Neural progenitor cell (in vitro differentiated cells): ENCODE results near the gene SCN2B. TPM values are rescaled to one million over a fixed set of nuclear protein-coding genes. Genes with fewer than 3 reads are reported as not detected.
A peak's percentile ranks its signal among the peaks of the same experiment; 100 is the strongest.

Experiments used
- DNase-seq: peaks from one replicate; pipeline ENCODE4 v3.0.0-alpha.2; 2016; ENCODE audit warnings: low spot score
- H2AFZ ChIP-seq: fragments of 200-600 bp; sonication (generic); replicated peaks from 2 replicates; pipeline ENCODE4 v1.6.1; 2016; ENCODE audit warnings: antibody characterized with exemption
- H3F3A ChIP-seq: fragments of 200-600 bp; sonication (generic); 2 replicates; pipeline ENCODE4 v1.6.1; 2016; ENCODE audit warnings: antibody characterized with exemption, low read depth
- H3K27ac ChIP-seq: fragments of 200-600 bp; sonication (generic); 2 replicates; pipeline ENCODE4 v1.5.1; 2016; ENCODE audit warnings: mild to moderate bottlenecking
- H3K27me3 ChIP-seq: fragments of 200-600 bp; sonication (generic); 2 replicates; pipeline ENCODE4 v1.6.1; 2016; ENCODE audit warnings: mild to moderate bottlenecking, moderate library complexity
- H3K36me3 ChIP-seq: fragments of 200-600 bp; sonication (generic); 2 replicates; pipeline ENCODE4 v1.5.1; 2016
- H3K4me1 ChIP-seq: fragments of 200-600 bp; sonication (generic); 2 replicates; pipeline ENCODE4 v1.6.1; 2016; ENCODE audit warnings: mixed run types
- H3K4me2 ChIP-seq: fragments of 200-600 bp; sonication (generic); 2 replicates; pipeline ENCODE4 v1.6.1; 2016
- H3K4me3 ChIP-seq: fragments of 200-600 bp; sonication (generic); 2 replicates; pipeline ENCODE4 v1.5.1; 2016
- H3K79me2 ChIP-seq: fragments of 200-600 bp; sonication (generic); 2 replicates; pipeline ENCODE4 v1.6.1; 2016; ENCODE audit warnings: low read depth
- H3K9ac ChIP-seq: fragments of 200-600 bp; sonication (generic); 2 replicates; pipeline ENCODE4 v1.6.1; 2016
- H3K9me3 ChIP-seq: fragments of 200-600 bp; sonication (generic); 2 replicates; pipeline ENCODE4 v1.5.1; 2016; ENCODE audit warnings: low read depth
- H4K20me1 ChIP-seq: fragments of 200-600 bp; sonication (generic); 2 replicates; pipeline ENCODE4 v1.6.1; 2016; ENCODE audit warnings: low read depth
- H3K27ac Mint-ChIP-seq: 3 replicates; pipeline ENCODE4 v1.8.0; 2021; ENCODE audit warnings: mixed read lengths
- H3K27me3 Mint-ChIP-seq: 2 replicates; pipeline ENCODE4 v1.8.0; 2022; ENCODE audit warnings: low read depth, mild to moderate bottlenecking, inconsistent platforms, moderate library complexity, mixed read lengths; ENCODE audit not compliant: insufficient read depth
- H3K36me3 Mint-ChIP-seq: 3 replicates; pipeline ENCODE4 v1.8.0; 2021; ENCODE audit warnings: mixed read lengths
- H3K4me1 Mint-ChIP-seq: 3 replicates; pipeline ENCODE4 v1.8.0; 2021; ENCODE audit warnings: mixed read lengths
- H3K4me3 Mint-ChIP-seq: 3 replicates; pipeline ENCODE4 v1.8.0; 2021; ENCODE audit warnings: mild to moderate bottlenecking, moderate library complexity, mixed read lengths
- H3K9me3 Mint-ChIP-seq: 3 replicates; pipeline ENCODE4 v1.8.0; 2020; ENCODE audit warnings: mixed read lengths
- CTCF ChIP-seq: fragments of 200-600 bp; sonication (generic); IDR thresholded peaks from 2 replicates; pipeline ENCODE4 v1.5.1; 2017; ENCODE audit warnings: antibody characterized with exemption, mild to moderate bottlenecking
- EZH2 ChIP-seq: fragments of 200-600 bp; sonication (generic); IDR thresholded peaks from 2 replicates; pipeline ENCODE4 v1.6.1; 2017; ENCODE audit warnings: antibody characterized with exemption, mild to moderate bottlenecking, moderate library complexity
- EZH2phosphoT487 ChIP-seq: fragments of 200-600 bp; sonication (generic); IDR thresholded peaks from 2 replicates; pipeline ENCODE4 v1.6.1; 2017; ENCODE audit warnings: antibody characterized with exemption
- total RNA-seq: library from RNA; depleted of rRNA; stranded (reverse); fragments of >200 nt; gene quantifications from 2 replicates; pipeline ENCODE4 v1.2.3, GENCODE V29; 2015; ENCODE audit warnings: low replicate concordance

Gene SCN2B
- total RNA-seq, 1 donor from 2014 or later, result 0.15 TPM

GRCh38 chr11:118146554-118146953 is 29.9 kb downstream of the SCN2B start:
- no peak overlapping the region for H3K4me3 ChIP-seq
- H3K9me3 ChIP-seq, result no peaks in the 10 kb centered on the region
- Mint-ChIP-seq H3K9me3 (no peaks in the 10 kb centered on the region), H3K27me3 (peaks cover 59% of the 10 kb centered on the region), H3K4me3 (peak overlapping the region; percentile 86), H3K27ac (no peak overlapping the region), H3K4me1 (peaks cover 7% of the 10 kb centered on the region), H3K36me3 (no peaks in the 10 kb centered on the region)
- peaks cover 90% of the 10 kb centered on the region for H3K27me3 ChIP-seq
- H3K4me1 ChIP-seq, result no peaks in the 10 kb centered on the region
- no peak for DNase-seq
- no peaks in the 10 kb centered on the region for H3K79me2 ChIP-seq
- H3K9ac ChIP-seq, result no peak overlapping the region
- H3F3A ChIP-seq, result peaks cover 7% of the 10 kb centered on the region
- H2AFZ ChIP-seq, result no peak overlapping the region
- no peaks in the 10 kb centered on the region for H4K20me1 ChIP-seq
- H3K4me2 ChIP-seq, result peak overlapping the region; percentile 81
- TF ChIP-seq EZH2, result no peak
- no peak overlapping the region for H3K27ac ChIP-seq
- no peaks in the 10 kb centered on the region for H3K36me3 ChIP-seq

GRCh38 chr11:118145285-118146227 is 30.9 kb downstream of the SCN2B start:
- Mint-ChIP-seq H3K36me3 (no peaks in the 10 kb centered on the region), H3K27ac (no peak overlapping the region), H3K4me1 (peaks cover 7% of the 10 kb centered on the region), H3K4me3 (peak overlapping the region; percentile 86), H3K27me3 (peaks cover 51% of the 10 kb centered on the region), H3K9me3 (no peaks in the 10 kb centered on the region)
- DNase-seq, result peak; percentile 92
- Histone ChIP-seq H4K20me1 (no peaks in the 10 kb centered on the region), H3K9me3 (no peaks in the 10 kb centered on the region), H3K4me1 (no peaks in the 10 kb centered on the region), H3K36me3 (no peaks in the 10 kb centered on the region), H3K27me3 (peaks cover 80% of the 10 kb centered on the region), H3K79me2 (no peaks in the 10 kb centered on the region), H3K27ac (no peak overlapping the region), H3K4me3 (peak overlapping the region; percentile 64), H2AFZ (peak overlapping the region; percentile 84), H3K9ac (no peak overlapping the region), H3F3A (peaks cover 7% of the 10 kb centered on the region), H3K4me2 (peak overlapping the region; percentile 81)
- TF ChIP-seq EZH2phosphoT487, result peak; percentile 67
- TF ChIP-seq CTCF, result peak; percentile 94
- TF ChIP-seq EZH2, result no peak

- no peak overlapping the region for H3K4me2 ChIP-seq
- H3K36me3 Mint-ChIP-seq, result no peaks in the 10 kb centered on the region
- DNase-seq, result no peak
- no peak overlapping the region for H3K27ac Mint-ChIP-seq
- H3K9me3 Mint-ChIP-seq, result no peaks in the 10 kb centered on the region
- no peaks in the 10 kb centered on the region for H3K79me2 ChIP-seq
- no peak overlapping the region for H3K9ac ChIP-seq
- H4K20me1 ChIP-seq, result no peaks in the 10 kb centered on the region
- no peak overlapping the region for H2AFZ ChIP-seq
- no peak overlapping the region for H3K4me3 ChIP-seq
- peak overlapping the region; percentile 18 for H3K4me3 Mint-ChIP-seq
- H3K36me3 ChIP-seq, result no peaks in the 10 kb centered on the region
- peaks cover 7% of the 10 kb centered on the region for H3F3A ChIP-seq
- no peaks in the 10 kb centered on the region for H3K9me3 ChIP-seq
- no peak overlapping the region for H3K27ac ChIP-seq
- no peaks in the 10 kb centered on the region for H3K4me1 ChIP-seq
- peaks cover 7% of the 10 kb centered on the region for H3K4me1 Mint-ChIP-seq
- H3K27me3 ChIP-seq, result peaks cover 71% of the 10 kb centered on the region
- TF ChIP-seq EZH2phosphoT487, result no peak
- H3K27me3 Mint-ChIP-seq, result peaks cover 46% of the 10 kb centered on the region
These were observed 31.9 kb downstream of the SCN2B start for GRCh38 chr11:118144301-118145268.

- H3K9me3 Mint-ChIP-seq, result no peaks in the 10 kb centered on the region
- H3K4me3 Mint-ChIP-seq, result no peak overlapping the region
- DNase-seq, result no peak
- no peak overlapping the region for H3K27ac Mint-ChIP-seq
- peaks cover 12% of the 10 kb centered on the region for H3K4me1 Mint-ChIP-seq
- Histone ChIP-seq H3K36me3 (no peaks in the 10 kb centered on the region), H3K27me3 (peaks cover 62% of the 10 kb centered on the region), H3K79me2 (no peaks in the 10 kb centered on the region), H4K20me1 (no peaks in the 10 kb centered on the region), H2AFZ (no peak overlapping the region), H3K4me1 (no peaks in the 10 kb centered on the region), H3K4me3 (no peak overlapping the region), H3K27ac (no peak overlapping the region), H3K9ac (no peak overlapping the region), H3K9me3 (no peaks in the 10 kb centered on the region), H3F3A (peaks cover 7% of the 10 kb centered on the region), H3K4me2 (no peak overlapping the region)
- H3K27me3 Mint-ChIP-seq, result peaks cover 42% of the 10 kb centered on the region
- TF ChIP-seq EZH2phosphoT487 (no peak), CTCF (no peak), EZH2 (no peak)
- H3K36me3 Mint-ChIP-seq, result no peaks in the 10 kb centered on the region
These were observed 32.7 kb downstream of the SCN2B start for GRCh38 chr11:118143661-118144185.
